Central memory CD8-positive, alpha-beta T cell (primary cell): Measurements from ENCODE around the gene PSG5.
"Not testable (repeated sequence)": the region's sequence is repeated elsewhere in the genome, so short reads cannot be mapped to it uniquely, and the experiment has no call there.

Experiments used
- ATAC-seq: fragments of 150-1000 bp; cut with Tn5 transposase; replicated peaks from 2 replicates; pipeline ENCODE4 v1.10.0; 2022; ENCODE audit warnings: mild to moderate bottlenecking, moderate FRiP score, moderate number of reproducible peaks; ENCODE audit not compliant: poor library complexity, severe bottlenecking; ENCODE audit errors: extremely low read depth
- DNase-seq, 2 donors: peaks; one replicate each; pipeline ENCODE4 v3.0.0; 2021; ENCODE audit warnings: low spot score in 2 of 2
- H3K27ac Mint-ChIP-seq: one replicate; pipeline ENCODE4 v1.8.0; 2022; ENCODE audit warnings: low read depth, mild to moderate bottlenecking, moderate library complexity, mixed read lengths
- H3K27me3 Mint-ChIP-seq: one replicate; pipeline ENCODE4 v1.8.0; 2022; ENCODE audit warnings: mixed read lengths
- H3K36me3 Mint-ChIP-seq: one replicate; pipeline ENCODE4 v1.8.0; 2022; ENCODE audit warnings: mild to moderate bottlenecking, moderate library complexity, mixed read lengths; ENCODE audit not compliant: insufficient read depth
- H3K4me1 Mint-ChIP-seq: one replicate; pipeline ENCODE4 v1.8.0; 2022; ENCODE audit warnings: mixed read lengths
- H3K4me3 Mint-ChIP-seq: one replicate; pipeline ENCODE4 v1.8.0; 2022; ENCODE audit warnings: mild to moderate bottlenecking, moderate library complexity, mixed read lengths
- H3K9me3 Mint-ChIP-seq: one replicate; pipeline ENCODE4 v1.8.0; 2022; ENCODE audit warnings: mixed read lengths

The PSG5 gene

GRCh38 chr19:43165906-43166305, 20.4 kb downstream of the PSG5 start:
- not testable (repeated sequence) for H3K9me3 Mint-ChIP-seq, H3K4me3 Mint-ChIP-seq, H3K4me1 Mint-ChIP-seq, ATAC-seq, DNase-seq, H3K27ac Mint-ChIP-seq, H3K36me3 Mint-ChIP-seq
- peaks cover 62% of the 10 kb centered on the region for H3K27me3 Mint-ChIP-seq

- not testable (repeated sequence) for H3K4me1 Mint-ChIP-seq, H3K9me3 Mint-ChIP-seq, H3K36me3 Mint-ChIP-seq, H3K4me3 Mint-ChIP-seq, DNase-seq, ATAC-seq, H3K27ac Mint-ChIP-seq
- peaks cover 63% of the 10 kb centered on the region for H3K27me3 Mint-ChIP-seq
These were observed 23.2 kb downstream of the PSG5 start for GRCh38 chr19:43163135-43163534.

- H3K9me3 Mint-ChIP-seq, H3K36me3 Mint-ChIP-seq, H3K4me3 Mint-ChIP-seq, DNase-seq, H3K27ac Mint-ChIP-seq, H3K4me1 Mint-ChIP-seq, ATAC-seq: not testable (repeated sequence)
- peaks cover 63% of the 10 kb centered on the region for H3K27me3 Mint-ChIP-seq
These were observed 24.1 kb downstream of the PSG5 start for GRCh38 chr19:43162261-43162660.

GRCh38 chr19:43152214-43152613, 34.1 kb downstream of the PSG5 start:
- no peak for DNase-seq

GRCh38 chr19:43149788-43150187, 36.5 kb downstream of the PSG5 start:
- not testable (repeated sequence) for H3K36me3 Mint-ChIP-seq, H3K4me1 Mint-ChIP-seq, ATAC-seq, H3K9me3 Mint-ChIP-seq, DNase-seq, H3K27ac Mint-ChIP-seq, H3K4me3 Mint-ChIP-seq
- peaks cover 57% of the 10 kb centered on the region for H3K27me3 Mint-ChIP-seq

More at GRCh38 chr19:43152214-43152613, 34.1 kb downstream of the PSG5 start:
- H3K4me3 Mint-ChIP-seq = no peak overlapping the region
- no peaks in the 10 kb centered on the region for H3K9me3 Mint-ChIP-seq
- no peak for ATAC-seq
- no peak overlapping the region for H3K27ac Mint-ChIP-seq
- no peaks in the 10 kb centered on the region for H3K4me1 Mint-ChIP-seq
- no peaks in the 10 kb centered on the region for H3K36me3 Mint-ChIP-seq
- H3K27me3 Mint-ChIP-seq = peaks cover 36% of the 10 kb centered on the region

GRCh38 chr19:43148233-43148632, 38.1 kb downstream of the PSG5 start:
- Mint-ChIP-seq H3K4me1 (no peaks in the 10 kb centered on the region), H3K4me3 (no peak overlapping the region), H3K27ac (no peak overlapping the region), H3K9me3 (peaks cover 9% of the 10 kb centered on the region), H3K36me3 (no peaks in the 10 kb centered on the region), H3K27me3 (peaks cover 57% of the 10 kb centered on the region)
- no peak for ATAC-seq
- no peak for DNase-seq

- not testable (repeated sequence) for H3K4me1 Mint-ChIP-seq, H3K4me3 Mint-ChIP-seq, H3K36me3 Mint-ChIP-seq, DNase-seq, H3K27ac Mint-ChIP-seq, ATAC-seq
- H3K9me3 Mint-ChIP-seq = peaks cover 14% of the 10 kb centered on the region
- peaks cover 49% of the 10 kb centered on the region for H3K27me3 Mint-ChIP-seq
These were observed 44.6 kb downstream of the PSG5 start for GRCh38 chr19:43141763-43142162.

GRCh38 chr19:43132696-43133095, 53.6 kb downstream of the PSG5 start:
- Mint-ChIP-seq H3K4me3 (no peak overlapping the region), H3K9me3 (peaks cover 5% of the 10 kb centered on the region), H3K27me3 (peaks cover 27% of the 10 kb centered on the region), H3K27ac (no peak overlapping the region), H3K4me1 (no peaks in the 10 kb centered on the region), H3K36me3 (peaks cover 2% of the 10 kb centered on the region)
- no peak for DNase-seq
- ATAC-seq = no peak

- peaks cover 20% of the 10 kb centered on the region for H3K27me3 Mint-ChIP-seq
- not testable (repeated sequence) for H3K36me3 Mint-ChIP-seq, DNase-seq, H3K4me3 Mint-ChIP-seq, H3K27ac Mint-ChIP-seq, H3K4me1 Mint-ChIP-seq, H3K9me3 Mint-ChIP-seq, ATAC-seq
These were observed 55.0 kb downstream of the PSG5 start for GRCh38 chr19:43131281-43131842.

GRCh38 chr19:43129197-43129596, 57.1 kb downstream of the PSG5 start:
- H3K27ac Mint-ChIP-seq, H3K4me3 Mint-ChIP-seq, DNase-seq, H3K36me3 Mint-ChIP-seq, H3K9me3 Mint-ChIP-seq, ATAC-seq, H3K4me1 Mint-ChIP-seq: not testable (repeated sequence)
- H3K27me3 Mint-ChIP-seq = peaks cover 20% of the 10 kb centered on the region

GRCh38 chr19:43127336-43127735, 59.0 kb downstream of the PSG5 start:
- not testable (repeated sequence) for H3K4me1 Mint-ChIP-seq, H3K4me3 Mint-ChIP-seq, H3K9me3 Mint-ChIP-seq, ATAC-seq, H3K27ac Mint-ChIP-seq, H3K36me3 Mint-ChIP-seq, DNase-seq
- H3K27me3 Mint-ChIP-seq = peaks cover 15% of the 10 kb centered on the region

- no peak overlapping the region for H3K4me3 Mint-ChIP-seq
- H3K27me3 Mint-ChIP-seq = peaks cover 19% of the 10 kb centered on the region
- no peak for ATAC-seq
- DNase-seq = no peak
- no peak overlapping the region for H3K27ac Mint-ChIP-seq
- H3K4me1 Mint-ChIP-seq = no peaks in the 10 kb centered on the region
- H3K9me3 Mint-ChIP-seq = no peaks in the 10 kb centered on the region
- peaks cover 2% of the 10 kb centered on the region for H3K36me3 Mint-ChIP-seq
These were observed 59.6 kb downstream of the PSG5 start for GRCh38 chr19:43126720-43127119.

GRCh38 chr19:43124360-43124759, 62.0 kb downstream of the PSG5 start:
- DNase-seq = no peak
- no peaks in the 10 kb centered on the region for H3K9me3 Mint-ChIP-seq
- no peaks in the 10 kb centered on the region for H3K4me1 Mint-ChIP-seq
- no peak overlapping the region for H3K27ac Mint-ChIP-seq
- ATAC-seq = no peak
- H3K4me3 Mint-ChIP-seq = no peak overlapping the region
- peaks cover 2% of the 10 kb centered on the region for H3K36me3 Mint-ChIP-seq
- peaks cover 15% of the 10 kb centered on the region for H3K27me3 Mint-ChIP-seq
